GM12878 (cell line): ENCODE data around the gene DYRK4. TPM values are rescaled to one million over a fixed set of nuclear protein-coding genes. Genes with fewer than 3 reads are reported as not detected.

ENCODE experiments used
- CBX5 ChIP-seq: sonication (generic); IDR thresholded peaks from 2 replicates; pipeline ENCODE4 v1.6.1; 2016; ENCODE audit warnings: low read depth, moderate library complexity, mild to moderate bottlenecking, inconsistent platforms
- E4F1 ChIP-seq: fragments of 450-650 bp; IDR thresholded peaks from 2 replicates; pipeline ENCODE4 v1.6.1; 2018; ENCODE audit warnings: borderline replicate concordance, mild to moderate bottlenecking; ENCODE audit not compliant: partially characterized antibody
- ESRRA ChIP-seq: IDR thresholded peaks from 2 replicates; pipeline ENCODE4 v1.6.1; 2012; ENCODE audit warnings: mild to moderate bottlenecking, low read length, improper control_type of control experiment
- IKZF1 ChIP-seq: fragments of 450-650 bp; conservative IDR thresholded peaks from 2 replicates; pipeline ENCODE4 v1.6.1; 2017; ENCODE audit warnings: antibody characterized with exemption, mild to moderate bottlenecking
- IKZF2 ChIP-seq, 2 experiments: fragments of 450-650 bp; IDR thresholded peaks; 2 replicates each; pipeline ENCODE4 v1.6.1; 2017; ENCODE audit warnings: mild to moderate bottlenecking in 2 of 2, moderate library complexity in 2 of 2
- IRF3 ChIP-seq: fragments of 450-650 bp; IDR thresholded peaks from 2 replicates; pipeline ENCODE4 v1.6.1; 2014; ENCODE audit warnings: mild to moderate bottlenecking
- NRF1 ChIP-seq: conservative IDR thresholded peaks from 2 replicates; pipeline ENCODE4 v1.6.1; 2011; ENCODE audit warnings: mild to moderate bottlenecking, low read depth, low read length, improper control_type of control experiment
- PAX5 ChIP-seq: IDR thresholded peaks from 2 replicates; pipeline ENCODE4 v1.6.1; 2011; ENCODE audit warnings: low read depth, low read length, borderline replicate concordance
- PBX3 ChIP-seq: IDR thresholded peaks from 2 replicates; pipeline ENCODE4 v1.6.1; 2011; ENCODE audit warnings: mild to moderate bottlenecking, low read depth, low read length, moderate library complexity; ENCODE audit not compliant: insufficient replicate concordance
- RAD51 ChIP-seq: fragments of 450-650 bp; IDR thresholded peaks from 2 replicates; pipeline ENCODE4 v1.6.1; 2016; ENCODE audit warnings: moderate library complexity, mild to moderate bottlenecking, inconsistent platforms
- RELA ChIP-seq: fragments of 450-650 bp; IDR thresholded peaks from 2 replicates; pipeline ENCODE4 v1.8.0; 2014; ENCODE audit warnings: borderline replicate concordance; ENCODE audit not compliant: partially characterized antibody
- RUNX3 ChIP-seq: IDR thresholded peaks from 2 replicates; pipeline ENCODE4 v1.6.1; 2012; ENCODE audit warnings: low read length, inconsistent platforms
- TAF1 ChIP-seq: IDR thresholded peaks from 2 replicates; pipeline ENCODE4 v1.6.1; 2011; ENCODE audit warnings: mild to moderate bottlenecking, low read depth, low read length, borderline replicate concordance
- ZZZ3 ChIP-seq: IDR thresholded peaks from 2 replicates; pipeline ENCODE4 v1.6.1; 2011; ENCODE audit warnings: low read depth; ENCODE audit not compliant: control insufficient read depth, insufficient read length
- polyA plus RNA-seq, 11 experiments: library from polyadenylated mRNA; depleted of rRNA in 4 of 11; unstranded in 6 of 11; stranded (reverse) in 5 of 11; fragments of >200 nt; fragmentation: Nextera tagmentation in 4 of 11; fragmentation: Illumina TruSeq in 1 of 11; extraction: Ambion mirVana in 4 of 11; extraction: Trizol in 1 of 11; gene quantifications; 1 replicate in 1 of 11; 2 replicates in 10 of 11; pipeline versions ENCODE4 v1.2.1 to v1.2.3, GENCODE V29; 2011 to 2016; ENCODE audit warnings: inconsistent platforms in 2 of 11, missing spikeins in 2 of 11, low read depth in 1 of 11
- total RNA-seq, 4 experiments: library from RNA; depleted of rRNA in 3 of 4; stranded (reverse); fragments of >200 nt in 3 of 4; fragmentation: Illumina TruSeq in 1 of 4; extraction: Trizol in 1 of 4; gene quantifications; 2 replicates each; pipeline versions ENCODE4 v1.2.1 to v1.2.3, GENCODE V29; 2013 to 2021
- TF ChIP-seq, protein P1 (sequence below): fragments of 450-650 bp; formaldehyde crosslinking; IDR thresholded peaks from 2 replicates; pipeline ENCODE4 v1.5.0; 2022; ENCODE audit warnings: mild to moderate bottlenecking, missing genetic modification characterization
- TF ChIP-seq, protein P2 (sequence below): fragments of 450-650 bp; IDR thresholded peaks from 2 replicates; pipeline ENCODE4 v1.6.1; 2016; ENCODE audit warnings: mild to moderate bottlenecking
- TF ChIP-seq, protein P3 (sequence below): fragments of 150-350 bp; IDR thresholded peaks from 2 replicates; pipeline ENCODE4 v1.6.1; 2014; ENCODE audit warnings: mild to moderate bottlenecking, low read depth, low read length

Gene DYRK4
- total and polyA plus RNA-seq, 10 of the 15 experiments (the other 5 are each of a cell fraction or from before 2014, with no cell fraction given), result 30.8 to 66.7 (median 46.8) TPM

DNA sequence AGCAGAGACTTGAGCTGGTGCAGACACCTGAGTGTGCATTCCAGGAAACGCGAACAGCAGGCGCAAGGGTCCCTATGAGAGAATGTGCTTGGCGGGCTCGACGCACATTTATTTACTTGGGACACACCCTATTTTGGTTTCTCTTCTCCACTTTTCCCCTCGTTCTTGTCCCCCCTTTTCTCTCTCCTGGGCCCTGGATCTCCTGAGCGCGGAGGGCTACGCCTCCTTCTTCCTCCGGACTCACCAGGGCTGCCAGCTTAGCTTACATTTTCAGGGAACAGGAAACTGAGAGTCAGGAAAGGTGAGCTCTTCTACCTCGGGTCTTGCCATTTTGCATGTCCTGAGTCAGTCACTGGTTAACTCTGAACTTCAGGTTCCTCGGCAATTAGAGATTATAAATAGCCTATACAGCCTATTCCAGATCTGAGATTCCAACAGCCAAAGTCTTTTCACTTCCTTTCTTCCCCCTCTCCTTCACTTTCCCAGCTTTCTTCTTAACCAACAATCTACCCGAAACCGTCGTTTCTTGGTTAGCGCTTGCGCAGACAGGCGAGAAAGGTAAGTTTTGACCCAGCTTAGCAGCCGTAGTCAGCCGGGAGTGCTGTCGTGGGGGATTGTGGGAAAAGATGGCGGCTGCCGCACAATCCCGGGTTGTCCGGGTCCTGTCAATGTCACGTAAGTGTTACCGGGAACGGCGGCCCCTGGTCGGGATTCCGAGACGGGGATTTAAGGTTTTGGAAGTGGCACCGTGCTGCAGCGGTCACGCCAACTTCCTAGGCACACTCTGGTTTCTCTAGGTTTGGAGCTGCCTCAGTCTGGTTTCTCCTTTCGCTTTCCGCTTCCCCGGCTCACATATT is 86.7 kb downstream of the DYRK4 start, which contains the start of the genes AKAP3 and NDUFA9 (continued):
- TF ChIP-seq, protein P1, sequence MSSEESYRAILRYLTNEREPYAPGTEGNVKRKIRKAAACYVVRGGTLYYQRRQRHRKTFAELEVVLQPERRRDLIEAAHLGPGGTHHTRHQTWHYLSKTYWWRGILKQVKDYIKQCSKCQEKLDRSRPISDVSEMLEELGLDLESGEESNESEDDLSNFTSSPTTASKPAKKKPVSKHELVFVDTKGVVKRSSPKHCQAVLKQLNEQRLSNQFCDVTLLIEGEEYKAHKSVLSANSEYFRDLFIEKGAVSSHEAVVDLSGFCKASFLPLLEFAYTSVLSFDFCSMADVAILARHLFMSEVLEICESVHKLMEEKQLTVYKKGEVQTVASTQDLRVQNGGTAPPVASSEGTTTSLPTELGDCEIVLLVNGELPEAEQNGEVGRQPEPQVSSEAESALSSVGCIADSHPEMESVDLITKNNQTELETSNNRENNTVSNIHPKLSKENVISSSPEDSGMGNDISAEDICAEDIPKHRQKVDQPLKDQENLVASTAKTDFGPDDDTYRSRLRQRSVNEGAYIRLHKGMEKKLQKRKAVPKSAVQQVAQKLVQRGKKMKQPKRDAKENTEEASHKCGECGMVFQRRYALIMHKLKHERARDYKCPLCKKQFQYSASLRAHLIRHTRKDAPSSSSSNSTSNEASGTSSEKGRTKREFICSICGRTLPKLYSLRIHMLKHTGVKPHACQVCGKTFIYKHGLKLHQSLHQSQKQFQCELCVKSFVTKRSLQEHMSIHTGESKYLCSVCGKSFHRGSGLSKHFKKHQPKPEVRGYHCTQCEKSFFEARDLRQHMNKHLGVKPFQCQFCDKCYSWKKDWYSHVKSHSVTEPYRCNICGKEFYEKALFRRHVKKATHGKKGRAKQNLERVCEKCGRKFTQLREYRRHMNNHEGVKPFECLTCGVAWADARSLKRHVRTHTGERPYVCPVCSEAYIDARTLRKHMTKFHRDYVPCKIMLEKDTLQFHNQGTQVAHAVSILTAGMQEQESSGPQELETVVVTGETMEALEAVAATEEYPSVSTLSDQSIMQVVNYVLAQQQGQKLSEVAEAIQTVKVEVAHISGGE (CRISPR knock-in tag), result no peak
- TF ChIP-seq, protein P2, sequence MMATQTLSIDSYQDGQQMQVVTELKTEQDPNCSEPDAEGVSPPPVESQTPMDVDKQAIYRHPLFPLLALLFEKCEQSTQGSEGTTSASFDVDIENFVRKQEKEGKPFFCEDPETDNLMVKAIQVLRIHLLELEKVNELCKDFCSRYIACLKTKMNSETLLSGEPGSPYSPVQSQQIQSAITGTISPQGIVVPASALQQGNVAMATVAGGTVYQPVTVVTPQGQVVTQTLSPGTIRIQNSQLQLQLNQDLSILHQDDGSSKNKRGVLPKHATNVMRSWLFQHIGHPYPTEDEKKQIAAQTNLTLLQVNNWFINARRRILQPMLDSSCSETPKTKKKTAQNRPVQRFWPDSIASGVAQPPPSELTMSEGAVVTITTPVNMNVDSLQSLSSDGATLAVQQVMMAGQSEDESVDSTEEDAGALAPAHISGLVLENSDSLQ, result peak; percentile 49; the same call in 1 of the 2 replicates
- TF ChIP-seq IRF3, result 0 out of 2 replicates have a peak, but pooled peaks have one; percentile 14
- TF ChIP-seq IKZF2 (IDR thresholded peaks at IDR 0.05), result peak in 1 of 2 experiments; percentile 33; a peak in 1 of 4 replicates
- TF ChIP-seq, protein P3, sequence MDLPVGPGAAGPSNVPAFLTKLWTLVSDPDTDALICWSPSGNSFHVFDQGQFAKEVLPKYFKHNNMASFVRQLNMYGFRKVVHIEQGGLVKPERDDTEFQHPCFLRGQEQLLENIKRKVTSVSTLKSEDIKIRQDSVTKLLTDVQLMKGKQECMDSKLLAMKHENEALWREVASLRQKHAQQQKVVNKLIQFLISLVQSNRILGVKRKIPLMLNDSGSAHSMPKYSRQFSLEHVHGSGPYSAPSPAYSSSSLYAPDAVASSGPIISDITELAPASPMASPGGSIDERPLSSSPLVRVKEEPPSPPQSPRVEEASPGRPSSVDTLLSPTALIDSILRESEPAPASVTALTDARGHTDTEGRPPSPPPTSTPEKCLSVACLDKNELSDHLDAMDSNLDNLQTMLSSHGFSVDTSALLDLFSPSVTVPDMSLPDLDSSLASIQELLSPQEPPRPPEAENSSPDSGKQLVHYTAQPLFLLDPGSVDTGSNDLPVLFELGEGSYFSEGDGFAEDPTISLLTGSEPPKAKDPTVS, result no peak
- TF ChIP-seq PAX5, result 0 out of 2 replicates have a peak, but pooled peaks have one; percentile 18
- TF ChIP-seq E4F1, result no peak
- TF ChIP-seq NRF1, result peak; percentile 37; the same call in 1 of the 2 replicates
- no peak for TF ChIP-seq ZZZ3
- peak; percentile 47 for TF ChIP-seq PBX3
- TF ChIP-seq IKZF1, result peak; percentile 82
- peak; percentile 50 for TF ChIP-seq RAD51
- TF ChIP-seq RELA, result no peak
- TF ChIP-seq TAF1, result peak; percentile 94
- peak; percentile 56; the same call in 1 of the 2 replicates for TF ChIP-seq CBX5
- TF ChIP-seq RUNX3, result peak; percentile 71
- peak; percentile 92 for TF ChIP-seq ESRRA
